HG02642 (cell line): Measurements from ENCODE around the gene CEBPG.

Experiments used
- ATAC-seq: cut with Tn5 transposase; IDR thresholded peaks from one replicate; pipeline ENCODE4 v1.9.1; 2021; ENCODE audit warnings: mild to moderate bottlenecking; ENCODE audit not compliant: unreplicated experiment, poor library complexity

The CEBPG gene

GRCh38 chr19:33403221-33403972, 29.9 kb downstream of the CEBPG start:
- no peak for ATAC-seq

DNA sequence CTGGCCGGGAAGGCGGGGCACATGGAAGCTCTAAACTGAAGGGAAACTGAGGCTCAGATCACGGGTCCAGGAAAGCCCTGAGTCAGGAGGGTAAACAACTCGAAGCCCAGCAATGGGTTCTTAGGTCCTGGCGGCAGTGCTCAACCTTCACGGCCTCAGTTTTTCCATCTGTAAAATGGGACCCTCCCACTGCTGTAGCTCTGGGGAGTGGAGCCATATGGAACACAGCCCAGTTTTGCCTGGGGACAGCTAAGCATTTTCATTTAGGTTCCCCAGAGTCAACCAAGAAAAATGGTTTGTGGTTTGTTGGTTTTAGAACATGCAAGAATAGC, 30.4 kb downstream of the CEBPG start:
- no peak for ATAC-seq

GRCh38 chr19:33404506-33405253, 31.2 kb downstream of the CEBPG start:
- ATAC-seq: no peak

- ATAC-seq: no peak
Observed at GRCh38 chr19:33405254-33405552, 31.7 kb downstream of the CEBPG start.

DNA sequence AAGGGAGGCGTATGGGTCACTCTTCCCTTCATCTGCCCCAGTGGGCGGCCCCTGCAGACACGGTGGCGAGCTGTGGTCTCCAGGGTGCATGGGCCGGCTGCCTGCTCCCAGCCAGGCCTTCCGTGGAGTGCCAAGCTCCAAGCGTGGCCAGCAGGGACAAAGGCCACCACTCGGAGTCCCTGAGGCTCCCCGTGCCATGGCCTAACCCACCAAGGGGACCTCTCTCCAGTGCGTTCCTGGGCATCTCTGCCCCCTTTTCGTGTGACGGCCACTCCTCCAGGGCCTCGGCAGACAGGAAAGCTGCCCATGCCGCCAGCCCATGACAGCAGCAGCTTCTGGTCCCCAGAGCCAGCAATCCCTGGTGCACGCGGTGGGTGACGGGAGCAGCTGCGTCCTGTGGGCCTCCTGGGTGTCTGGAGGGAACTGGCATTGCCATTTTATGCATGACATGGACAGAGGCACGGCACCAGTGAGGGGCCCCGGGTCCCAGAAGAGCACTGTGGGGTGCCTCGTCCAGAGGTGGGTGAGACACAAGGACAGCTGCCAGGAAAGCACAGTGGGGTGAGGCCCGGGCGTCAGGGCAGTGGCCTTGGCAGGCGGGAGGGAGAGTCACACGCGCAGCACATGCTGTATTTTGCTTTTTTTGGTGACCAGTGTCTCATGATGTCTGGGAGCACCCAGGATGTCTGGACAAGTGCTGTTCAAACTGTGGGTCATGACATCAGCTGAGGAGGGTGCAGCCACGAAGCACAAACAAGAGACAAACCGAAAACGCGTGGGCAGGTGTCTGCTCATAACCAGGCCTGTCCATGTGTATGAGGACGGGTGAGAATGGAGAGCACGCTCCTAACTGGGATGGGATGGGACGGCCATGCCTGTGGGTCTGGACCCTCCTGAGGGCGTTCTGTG, 32.3 kb downstream of the CEBPG start:
- ATAC-seq: no peak

DNA sequence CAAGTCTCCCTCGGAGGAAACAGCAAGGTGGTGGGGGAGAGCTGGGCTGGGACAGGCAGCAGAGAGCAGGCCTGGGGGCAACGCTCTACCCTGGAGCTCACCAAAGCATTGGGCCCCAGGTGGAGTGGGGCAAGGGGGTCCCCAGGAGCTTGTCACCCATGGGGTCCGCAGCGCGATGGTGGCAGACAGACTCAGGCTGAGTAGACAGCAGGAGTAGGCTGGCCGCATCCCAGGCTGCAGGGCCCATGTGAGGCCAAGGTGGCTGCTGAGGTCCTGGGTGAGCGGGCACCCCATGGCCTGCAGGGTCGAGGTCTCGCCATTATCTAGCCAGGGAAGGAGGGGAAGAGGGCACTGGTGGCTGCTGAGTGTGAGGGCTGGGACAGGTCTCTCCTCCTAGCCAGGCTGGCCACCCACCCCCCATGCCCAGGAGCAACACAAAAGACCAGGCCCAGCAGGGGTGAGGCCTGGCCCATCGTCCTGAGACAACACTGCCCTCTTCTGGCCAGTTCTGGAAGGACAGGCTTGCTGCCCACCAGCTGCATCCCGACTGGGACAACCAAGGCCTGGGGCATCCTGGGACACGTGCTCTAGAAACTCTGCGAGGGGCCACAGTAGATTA, 33.1 kb downstream of the CEBPG start:
- ATAC-seq: peak; percentile 66

DNA sequence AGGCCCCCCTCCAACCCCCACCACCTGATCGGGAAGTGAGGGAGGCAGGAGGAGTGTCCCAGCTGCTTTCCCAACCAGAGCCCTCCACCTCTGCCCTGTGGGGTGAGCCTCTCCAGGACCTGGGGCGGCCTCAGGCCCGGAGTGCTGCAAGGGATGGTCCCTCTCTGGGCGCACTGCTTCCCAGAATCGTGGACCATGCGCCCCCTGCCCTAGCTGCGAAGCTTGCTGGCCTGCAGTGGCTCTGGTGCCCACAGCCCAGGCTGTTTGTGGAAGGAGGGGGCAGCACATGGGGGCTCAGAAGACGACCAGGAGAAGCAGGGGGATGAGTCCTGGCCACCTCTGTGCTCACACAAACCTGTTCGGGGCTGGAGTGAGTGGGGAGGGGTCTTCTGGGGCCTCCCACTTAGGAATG, 33.6 kb downstream of the CEBPG start:
- ATAC-seq: peak; percentile 11

- no peak for ATAC-seq
Observed at GRCh38 chr19:33407716-33408115, 34.2 kb downstream of the CEBPG start.

- ATAC-seq: no peak
Observed at GRCh38 chr19:33408116-33408515, 34.6 kb downstream of the CEBPG start.

DNA sequence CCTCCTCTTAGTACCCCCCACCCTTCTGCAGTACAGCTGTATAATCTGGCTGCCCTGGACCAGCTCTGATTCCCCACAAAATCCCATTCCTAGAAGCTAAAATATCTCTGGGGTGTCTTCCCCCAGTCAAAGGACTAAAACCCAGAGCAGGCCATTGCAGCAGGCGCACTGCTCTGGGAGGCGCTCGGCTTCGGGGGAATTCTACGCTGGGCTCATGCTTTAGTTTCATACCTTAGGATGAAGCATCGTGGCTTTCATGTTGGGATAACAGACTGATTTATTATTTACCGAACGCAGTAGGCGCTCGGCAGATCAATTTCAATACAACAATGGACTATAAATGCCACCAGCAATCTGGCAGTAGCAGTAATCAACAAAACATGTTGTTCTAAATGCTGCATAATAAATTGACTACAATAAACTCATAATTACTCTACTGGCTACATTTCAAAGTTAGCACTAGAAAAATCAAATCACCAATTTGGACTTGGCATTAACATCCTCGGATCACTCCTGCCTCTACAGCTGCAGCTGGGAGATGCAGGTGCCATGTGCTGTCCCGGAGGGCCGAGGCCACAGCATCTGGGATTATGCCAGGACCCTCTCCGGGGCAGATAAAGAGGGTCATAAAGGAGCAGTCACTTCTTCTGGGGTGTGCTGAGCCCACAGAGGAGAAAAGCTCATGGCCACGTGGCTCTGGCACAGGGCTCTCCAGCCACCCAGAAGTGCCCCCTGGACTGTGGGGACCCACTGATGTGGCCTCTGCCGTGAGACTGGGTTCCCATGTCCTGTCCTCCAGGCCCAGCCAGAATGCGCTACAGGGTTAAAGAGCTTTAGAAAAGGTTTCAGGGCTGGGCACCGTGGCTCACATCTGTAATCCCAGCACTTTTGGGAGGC, 35.3 kb downstream of the CEBPG start:
- ATAC-seq: no peak

- ATAC-seq: no peak
Observed at GRCh38 chr19:33409906-33410685, 36.6 kb downstream of the CEBPG start.

DNA sequence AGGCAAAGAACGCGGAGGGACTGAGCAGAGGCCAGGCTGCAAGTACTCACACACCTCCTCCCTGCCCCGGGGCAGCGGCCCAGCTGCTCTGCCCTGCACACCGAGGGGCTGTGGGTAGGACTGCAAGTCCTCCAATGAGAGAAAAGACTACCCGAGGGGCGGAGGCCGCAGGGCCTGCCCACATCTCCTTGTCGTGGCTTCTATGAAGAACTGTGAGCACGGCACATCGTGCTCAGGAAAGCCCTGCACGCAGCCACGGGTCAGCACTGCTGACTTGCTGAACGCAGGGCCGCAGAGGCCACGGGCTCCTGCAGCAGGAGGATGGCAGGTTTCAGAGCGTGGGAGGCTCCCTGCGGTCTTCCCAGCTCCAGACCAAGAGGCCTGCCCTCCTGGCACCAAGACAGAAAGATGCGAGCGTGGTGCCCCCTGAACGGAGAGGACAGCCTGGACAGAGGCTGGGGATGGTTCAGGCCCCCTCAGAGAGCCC, 37.4 kb downstream of the CEBPG start:
- no peak for ATAC-seq

DNA sequence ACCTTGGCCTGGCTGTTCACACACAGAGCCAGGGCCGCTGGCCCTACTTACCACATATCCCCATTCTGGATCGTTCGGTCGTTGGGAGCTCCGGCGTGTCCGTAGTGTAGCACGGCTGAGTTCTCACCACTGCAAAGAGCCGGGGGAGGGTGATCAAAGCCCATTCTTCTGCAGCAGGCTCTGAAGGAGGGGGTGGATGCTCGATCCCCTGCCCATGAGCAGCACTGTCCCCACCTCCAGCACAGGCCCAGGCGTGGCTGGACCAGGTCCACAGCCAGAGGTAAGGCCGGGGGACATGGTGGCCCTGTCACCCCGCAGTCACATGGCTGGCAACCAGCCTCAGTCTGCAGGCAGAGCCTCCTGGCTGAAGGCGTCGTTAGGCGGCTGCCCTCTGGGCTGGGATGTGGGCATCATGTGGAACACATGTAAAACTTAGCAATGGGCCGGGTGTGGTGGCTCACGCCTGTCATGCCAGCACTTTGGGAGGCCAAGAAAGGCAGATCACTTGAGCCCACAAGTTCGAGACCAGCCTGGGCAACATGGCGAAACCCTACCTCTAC, 38.2 kb downstream of the CEBPG start:
- ATAC-seq: no peak

- ATAC-seq: no peak
Observed at GRCh38 chr19:33412601-33413425, 39.3 kb downstream of the CEBPG start.

GRCh38 chr19:33413426-33413725, 39.9 kb downstream of the CEBPG start:
- no peak for ATAC-seq

DNA sequence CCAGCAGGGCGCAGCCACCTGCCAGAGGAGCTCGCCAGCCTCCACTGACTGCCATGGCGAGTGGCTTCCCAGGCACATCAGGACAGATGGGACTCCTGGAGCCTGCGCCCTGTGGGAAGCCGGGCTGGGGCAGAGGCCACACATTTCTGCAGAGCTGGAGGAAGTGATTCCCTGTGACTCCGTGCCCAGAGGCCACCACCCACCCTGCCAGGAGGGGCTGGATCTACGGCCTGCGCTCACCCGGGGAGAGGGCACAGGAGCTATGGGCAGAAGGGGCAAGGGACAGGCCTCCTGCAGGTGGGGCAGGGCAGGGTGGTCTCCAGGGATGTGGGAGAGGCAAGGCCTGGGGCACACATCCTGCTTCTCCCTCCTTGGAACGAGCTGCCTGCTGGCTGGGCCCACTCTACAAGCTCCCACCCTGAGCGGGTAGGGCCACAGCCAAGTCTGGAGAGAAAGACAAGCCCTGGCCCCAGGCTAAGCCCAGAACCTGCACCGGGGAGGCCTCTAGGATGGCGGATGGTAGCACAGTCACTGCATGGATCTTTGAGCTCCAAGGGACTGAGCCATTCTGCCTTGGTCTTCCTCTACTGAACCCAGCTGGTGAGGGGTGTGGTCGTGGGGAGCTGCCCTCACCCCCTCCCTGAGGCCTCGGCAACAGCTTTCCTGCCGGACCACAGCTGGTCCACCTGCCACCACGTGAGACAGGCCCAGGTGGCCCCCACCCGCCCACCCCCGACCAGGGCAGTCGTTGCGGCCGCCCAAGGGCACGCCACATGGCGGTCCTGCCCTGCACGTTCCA, 40.6 kb downstream of the CEBPG start:
- ATAC-seq: no peak
